Mucosa of descending colon (tissue), 3 donors: ENCODE data around the gene SPOP. TPM values are rescaled to one million over a fixed set of nuclear protein-coding genes. Genes with fewer than 3 reads are reported as not detected.
A peak's percentile ranks its signal among the peaks of the same experiment; 100 is the strongest.

ENCODE experiments used
- ATAC-seq: fragments of 200-7000 bp; cut with Tn5 transposase; one replicate; pipeline ENCODE4 v1.9.1; 2020; ENCODE audit warnings: mild to moderate bottlenecking, moderate library complexity
- DNase-seq, 3 donors: peaks; one replicate each; pipeline ENCODE4 v3.0.0-alpha.2; 2020
- H3K36me3 ChIP-seq: fragments of 200-600 bp; one replicate; pipeline ENCODE4 v1.8.0; 2021; ENCODE audit warnings: low read depth, mild to moderate bottlenecking
- H3K4me1 ChIP-seq: fragments of 200-600 bp; one replicate; pipeline ENCODE4 v1.8.0; 2021; ENCODE audit warnings: low read depth, mild to moderate bottlenecking
- H3K4me3 ChIP-seq: fragments of 200-600 bp; one replicate; pipeline ENCODE4 v1.8.0; 2021; ENCODE audit warnings: mild to moderate bottlenecking
- H3K9me3 ChIP-seq: fragments of 200-600 bp; one replicate; pipeline ENCODE4 v1.8.0; 2021; ENCODE audit warnings: mild to moderate bottlenecking
- CTCF ChIP-seq: fragments of 200-600 bp; IDR thresholded peaks from one replicate; pipeline ENCODE4 v1.8.0; 2022; ENCODE audit warnings: antibody characterized with exemption, mild to moderate bottlenecking
- intact Hi-C, 2 donors: fragments of 100-400 bp; cut with DNase I in 1 of 2; cut with micrococcal nuclease in 1 of 2; formaldehyde crosslinking; loops; one replicate each; pipeline versions ENCODE4 v1.11.0 to v1.11.1; 2022; cut with DNase I, micrococcal nuclease
- total RNA-seq, 3 donors: library from RNA; stranded (reverse); fragmentation: NEBNext Ultra II Directional in 2 of 3; extraction: Animal tissue kit (Norgen Biotek cat#: 25700) in 2 of 3; gene quantifications; one replicate each; pipeline versions ENCODE4 v1.2.1 to v1.2.4, GENCODE V29; 2021 to 2023
- donor health status: DM: no; HTN: no; CAD: no; lungs with moderate emphysema.
- donor health status: DM: no; HTN: no; CAD: no.
- donor health status: DM: no; HTN: yes; CAD: no.

SPOP gene
- total RNA-seq, 3 donors from 2014 or later: 47.6 to 213 (median 56.2) TPM

DNA sequence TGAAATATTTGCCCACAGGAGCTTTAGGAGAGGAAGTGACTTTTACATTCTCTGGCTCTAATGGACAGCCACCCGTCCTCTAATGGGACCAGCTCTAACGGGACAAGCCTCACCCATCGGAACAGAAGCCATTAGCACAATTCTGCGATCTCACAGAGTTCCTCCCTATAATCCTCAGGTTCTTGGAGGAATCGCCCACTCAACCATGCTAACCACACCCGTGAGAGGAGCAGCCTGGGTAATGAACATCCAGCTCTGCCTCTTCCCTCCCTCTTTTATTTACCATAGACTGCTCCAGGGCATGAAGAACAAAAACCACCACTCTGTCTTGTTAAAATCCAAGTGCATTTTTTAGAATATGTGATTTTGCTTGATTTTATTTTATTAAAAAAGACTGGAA is 23.1 kb upstream of the SPOP start:
- peaks cover 14% of the 10 kb centered on the region for H3K36me3 ChIP-seq
- no peak for DNase-seq
- intact Hi-C loops: loop anchor here in 1 of 2 donors (10.0 kb wide), 2 partner anchors 74 to 154 kb away; no protein-coding TSS in a partner anchor
- H3K4me1 ChIP-seq: peaks cover 4% of the 10 kb centered on the region
- H3K4me3 ChIP-seq: no peak overlapping the region
- no peak for ATAC-seq
- H3K9me3 ChIP-seq: no peaks in the 10 kb centered on the region
- TF ChIP-seq CTCF: no peak

- DNase-seq (no peak), ATAC-seq (no peak)
- no peak overlapping the region for H3K4me3 ChIP-seq
- H3K36me3 ChIP-seq: peaks cover 14% of the 10 kb centered on the region
- TF ChIP-seq CTCF: no peak
- intact Hi-C loops: loop anchor here in 1 of 2 donors (10.0 kb wide), 2 partner anchors 75 to 155 kb away; no protein-coding TSS in a partner anchor
- no peaks in the 10 kb centered on the region for H3K4me1 ChIP-seq
- H3K9me3 ChIP-seq: no peaks in the 10 kb centered on the region
Measured at GRCh38 chr17:49699966-49700575, 22.2 kb upstream of the SPOP start.

GRCh38 chr17:49698005-49698404 is 20.1 kb upstream of the SPOP start:
- no peak for TF ChIP-seq CTCF
- Histone ChIP-seq H3K4me3 (no peak overlapping the region), H3K4me1 (no peaks in the 10 kb centered on the region), H3K9me3 (no peaks in the 10 kb centered on the region), H3K36me3 (peaks cover 14% of the 10 kb centered on the region)
- ATAC-seq (no peak), DNase-seq (no peak)
- intact Hi-C loops: no loop called here

DNA sequence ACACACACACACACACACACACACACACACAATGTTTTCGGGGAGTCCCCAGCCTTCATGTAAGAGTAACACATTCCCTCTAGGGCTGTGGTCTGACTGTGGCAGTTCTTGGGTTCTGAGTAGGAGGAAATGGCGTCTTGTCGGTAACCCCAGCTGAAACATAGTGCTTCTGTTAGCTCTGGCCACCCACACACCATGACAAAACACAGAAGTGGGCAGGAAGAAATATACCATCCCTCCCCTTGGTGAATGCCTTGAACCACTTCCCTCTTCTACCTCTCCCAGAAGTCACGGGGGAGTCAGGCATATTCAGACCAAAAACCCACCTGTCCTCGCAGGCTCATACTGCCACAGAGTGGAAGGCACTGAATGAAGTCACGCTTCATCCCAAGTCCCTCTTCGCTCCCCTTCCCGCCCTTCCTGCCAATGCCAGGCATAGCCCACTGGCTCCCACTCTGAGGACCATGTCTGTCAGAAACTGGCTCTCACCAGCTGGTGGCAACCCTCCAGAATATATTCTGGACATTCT is 18.4 kb upstream of the SPOP start:
- peaks cover 2% of the 10 kb centered on the region for H3K36me3 ChIP-seq
- peak; percentile 67 for ATAC-seq
- TF ChIP-seq CTCF: no peak
- intact Hi-C loops: no loop called here
- peak in 1 of 3 donors; percentile 30 for DNase-seq
- H3K4me3 ChIP-seq: no peak overlapping the region
- H3K4me1 ChIP-seq: no peaks in the 10 kb centered on the region
- no peaks in the 10 kb centered on the region for H3K9me3 ChIP-seq

DNA sequence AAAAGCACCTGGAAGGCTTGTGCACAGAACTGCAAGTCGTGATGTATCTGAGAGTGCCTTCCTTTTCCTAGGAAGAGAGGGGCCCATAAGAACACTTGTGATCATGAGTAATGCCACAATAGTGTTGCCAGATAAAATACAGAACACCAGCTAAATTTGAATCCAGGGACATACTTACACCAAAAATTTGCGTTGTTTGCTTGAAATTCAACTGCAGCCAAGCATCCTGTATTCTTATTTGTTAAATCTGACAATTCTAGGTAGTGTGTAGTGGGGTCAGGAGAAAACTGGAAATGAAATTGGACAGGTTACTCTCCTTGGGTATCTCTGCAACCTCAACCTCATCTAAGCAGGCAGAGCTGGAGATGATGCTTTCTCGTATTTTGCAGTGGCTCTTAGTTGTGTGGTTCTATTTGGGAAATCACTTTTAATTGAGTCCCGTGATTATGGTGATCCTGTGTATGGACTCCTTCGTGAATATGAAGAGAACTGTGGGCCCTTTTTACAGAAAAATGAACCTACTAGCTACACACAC is 17.9 kb upstream of the SPOP start:
- Histone ChIP-seq H3K36me3 (no peaks in the 10 kb centered on the region), H3K4me1 (no peaks in the 10 kb centered on the region), H3K4me3 (no peak overlapping the region), H3K9me3 (no peaks in the 10 kb centered on the region)
- DNase-seq (no peak), ATAC-seq (no peak)
- TF ChIP-seq CTCF: no peak
- intact Hi-C loops: loop anchor here (2.0 kb wide), 2 partner anchors 125 to 127 kb away; no protein-coding TSS in a partner anchor
